ENCODE results near the gene ERGIC1. TPM values are rescaled to one million over a fixed set of nuclear protein-coding genes. Genes with fewer than 3 reads are reported as not detected.

Gene ERGIC1
- total RNA-seq, 4 donors from 2014 or later = 116 to 172 (median 144) TPM

DNA sequence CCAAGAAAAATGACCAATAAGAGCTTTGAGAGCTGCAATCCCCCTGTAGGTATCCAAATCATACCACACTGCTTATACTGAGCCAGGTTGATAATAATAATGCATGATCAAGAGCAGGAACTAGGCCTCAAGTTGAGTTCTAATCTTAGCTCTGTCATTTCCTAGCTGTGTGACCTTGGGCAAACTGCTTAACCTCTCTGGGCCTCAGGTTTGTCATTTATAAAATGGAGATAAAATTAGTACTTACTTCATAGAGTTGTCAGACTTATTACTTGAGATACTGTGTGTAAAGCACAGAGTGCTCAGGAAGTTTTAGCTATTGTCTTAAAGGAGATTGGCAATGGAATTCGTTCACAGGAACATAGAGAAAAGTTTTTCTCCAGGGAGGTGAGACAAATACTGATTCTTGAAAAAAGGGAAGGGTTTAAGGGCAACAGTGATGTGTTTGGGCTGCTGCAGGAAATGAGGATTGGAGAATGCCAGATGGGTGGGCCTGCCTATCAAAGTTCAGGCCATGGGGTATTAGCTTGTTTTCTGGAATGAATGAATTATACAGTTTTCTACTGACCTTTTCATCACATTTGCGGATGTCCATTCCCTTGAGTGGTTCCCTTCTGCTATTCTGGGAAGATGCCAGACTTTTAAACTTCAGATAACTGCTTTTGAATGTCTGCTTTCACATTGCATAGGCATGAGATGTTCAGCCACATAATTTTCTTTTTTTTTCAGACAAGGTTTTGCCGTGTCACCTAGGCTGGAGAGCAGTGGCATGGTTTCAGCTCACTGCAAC is 139.3 kb downstream of the ERGIC1 start:
- Histone ChIP-seq H3K36me3 (peaks cover 0 to 20% of the 10 kb centered on the region in 2 donors), H3K27me3 (no peaks in the 10 kb centered on the region), H3K4me1 (no peaks in the 10 kb centered on the region), H3K4me3 (no peak overlapping the region), H3K27ac (no peak overlapping the region), H3K9me3 (no peaks in the 10 kb centered on the region)
- no peak for ATAC-seq
- 25 to 30% methylated on average over 1 to 3 of the region's 3 CpGs for WGBS, 2 donors (ENCODE audit: low coverage in 1 of 2)
- no peak for TF ChIP-seq POLR2AphosphoS5 (IDR thresholded peaks at IDR 0.05)

- Histone ChIP-seq H3K27me3 (no peaks in the 10 kb centered on the region), H3K4me1 (no peaks in the 10 kb centered on the region), H3K4me3 (no peak overlapping the region), H3K27ac (no peak overlapping the region), H3K36me3 (peaks cover 0 to 14% of the 10 kb centered on the region in 2 donors), H3K9me3 (no peaks in the 10 kb centered on the region)
- TF ChIP-seq POLR2A (IDR thresholded peaks at IDR 0.05) = no peak
- WGBS, 2 donors (ENCODE audit: low coverage in 1 of 2) = 60 to 70% methylated on average over 1 to 3 of the region's 8 CpGs
- ATAC-seq = no peak
Observed at GRCh38 chr5:172973931-172974330, 139.9 kb downstream of the ERGIC1 start.

- Histone ChIP-seq H3K27ac (no peak overlapping the region), H3K36me3 (peaks cover 0 to under 1% of the 10 kb centered on the region in 2 donors), H3K4me3 (no peak overlapping the region), H3K4me1 (no peaks in the 10 kb centered on the region), H3K9me3 (no peaks in the 10 kb centered on the region), H3K27me3 (no peaks in the 10 kb centered on the region)
- ATAC-seq = no peak
- WGBS, 2 donors (ENCODE audit: low coverage in 1 of 2) = 50 to 76% methylated on average over 2 to 3 of the region's 11 CpGs
- TF ChIP-seq, protein P1, sequence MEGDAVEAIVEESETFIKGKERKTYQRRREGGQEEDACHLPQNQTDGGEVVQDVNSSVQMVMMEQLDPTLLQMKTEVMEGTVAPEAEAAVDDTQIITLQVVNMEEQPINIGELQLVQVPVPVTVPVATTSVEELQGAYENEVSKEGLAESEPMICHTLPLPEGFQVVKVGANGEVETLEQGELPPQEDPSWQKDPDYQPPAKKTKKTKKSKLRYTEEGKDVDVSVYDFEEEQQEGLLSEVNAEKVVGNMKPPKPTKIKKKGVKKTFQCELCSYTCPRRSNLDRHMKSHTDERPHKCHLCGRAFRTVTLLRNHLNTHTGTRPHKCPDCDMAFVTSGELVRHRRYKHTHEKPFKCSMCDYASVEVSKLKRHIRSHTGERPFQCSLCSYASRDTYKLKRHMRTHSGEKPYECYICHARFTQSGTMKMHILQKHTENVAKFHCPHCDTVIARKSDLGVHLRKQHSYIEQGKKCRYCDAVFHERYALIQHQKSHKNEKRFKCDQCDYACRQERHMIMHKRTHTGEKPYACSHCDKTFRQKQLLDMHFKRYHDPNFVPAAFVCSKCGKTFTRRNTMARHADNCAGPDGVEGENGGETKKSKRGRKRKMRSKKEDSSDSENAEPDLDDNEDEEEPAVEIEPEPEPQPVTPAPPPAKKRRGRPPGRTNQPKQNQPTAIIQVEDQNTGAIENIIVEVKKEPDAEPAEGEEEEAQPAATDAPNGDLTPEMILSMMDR (IDR thresholded peaks at IDR 0.05) = no peak
- TF ChIP-seq EP300 (IDR thresholded peaks at IDR 0.05) (no peak), POLR2AphosphoS5 (IDR thresholded peaks at IDR 0.05) (no peak), POLR2A (IDR thresholded peaks at IDR 0.05) (no peak)
Observed at GRCh38 chr5:172975289-172975688, 141.2 kb downstream of the ERGIC1 start.

DNA sequence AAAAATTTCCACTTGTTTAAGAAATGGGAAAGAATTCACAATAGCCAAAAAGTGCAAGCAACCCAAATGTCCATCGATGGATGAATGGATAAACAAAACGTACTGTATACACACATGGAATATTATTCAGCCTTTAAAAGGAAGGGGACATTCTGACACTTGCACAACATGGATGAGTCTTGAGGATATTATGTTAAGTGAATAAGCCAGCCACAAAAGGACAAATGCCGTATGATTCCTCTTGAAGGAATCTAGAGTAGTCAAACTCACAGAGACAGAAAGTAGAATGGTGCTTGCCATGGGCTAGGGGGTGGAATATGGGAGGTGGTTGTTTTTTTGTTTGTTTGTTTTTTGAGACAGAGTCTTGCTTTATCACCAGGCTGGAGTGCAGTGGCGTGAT is 145.7 kb downstream of the ERGIC1 start:
- Histone ChIP-seq H3K4me3 (no peak overlapping the region), H3K27ac (no peak overlapping the region), H3K4me1 (peaks cover 0 to 14% (median 0%) of the 10 kb centered on the region in 3 donors), H3K36me3 (no peaks in the 10 kb centered on the region), H3K27me3 (no peaks in the 10 kb centered on the region), H3K9me3 (no peaks in the 10 kb centered on the region)
- no peak for ATAC-seq
- WGBS, 2 donors (ENCODE audit: low coverage in 1 of 2) = 73 to 77% methylated on average over 4 of the region's 4 CpGs
- TF ChIP-seq POLR2AphosphoS5 (IDR thresholded peaks at IDR 0.05) (no peak), POLR2A (IDR thresholded peaks at IDR 0.05) (no peak), EP300 (IDR thresholded peaks at IDR 0.05) (no peak)
- TF ChIP-seq, protein P1 (IDR thresholded peaks at IDR 0.05) = no peak

DNA sequence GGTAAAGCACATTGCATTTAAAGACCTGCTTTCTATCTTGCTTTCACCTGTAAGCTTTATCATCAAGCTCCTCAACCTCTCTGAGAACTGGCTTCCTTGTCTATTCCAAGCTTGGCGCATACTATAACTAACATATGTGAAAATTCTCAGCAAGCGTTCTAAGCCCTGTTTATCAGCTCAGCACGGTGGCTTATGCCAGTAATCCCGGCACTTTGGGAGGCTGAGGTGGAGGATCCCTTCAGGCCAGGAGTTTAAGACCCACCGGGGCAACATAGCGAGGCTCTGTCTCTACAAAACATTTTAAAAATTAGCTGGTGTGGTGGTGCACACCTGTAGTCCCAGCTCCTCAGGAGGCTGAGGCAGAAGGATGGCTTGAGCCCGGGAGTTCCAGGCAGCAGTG is 147.9 kb downstream of the ERGIC1 start:
- TF ChIP-seq POLR2A (IDR thresholded peaks at IDR 0.05) (no peak), EP300 (IDR thresholded peaks at IDR 0.05) (no peak)
- TF ChIP-seq, protein P1 (IDR thresholded peaks at IDR 0.05) = no peak
- Histone ChIP-seq H3K27ac (no peak overlapping the region), H3K36me3 (peaks cover 0 to 8% of the 10 kb centered on the region in 2 donors), H3K9me3 (no peaks in the 10 kb centered on the region), H3K4me1 (peaks cover 0 to 34% (median 7%) of the 10 kb centered on the region in 3 donors), H3K4me3 (no peak overlapping the region), H3K27me3 (no peaks in the 10 kb centered on the region)
- WGBS, 2 donors (ENCODE audit: low coverage in 1 of 2) = 84 to 100% methylated on average over 2 to 4 of the region's 7 CpGs
- no peak for ATAC-seq

Data from gastroesophageal sphincter (tissue), 4 donors.